A549 (cell line): ENCODE results near the gene NDRG2. TPM values are rescaled to one million over a fixed set of nuclear protein-coding genes. Genes with fewer than 3 reads are reported as not detected.

Experiments
- ATAC-seq, 2 experiments: fragments of 200-7000 bp in 1 of 2; fragments of >200 bp in 1 of 2; cut with Nextera tagmentation in 1 of 2; cut with Tn5 transposase in 1 of 2; 3 replicates each; pipeline versions ENCODE4 v1.8.0 to v1.9.1; 2018 to 2020; ENCODE audit warnings: mild to moderate bottlenecking in 1 of 2, moderate library complexity in 1 of 2
- CTCF ChIA-PET: fragments of 300-600 bp; sonication (Branson Sonifier 250); formaldehyde crosslinking; extraction: SDS; loops from one replicate; lab custom pipeline; 2021; ENCODE audit warnings: antibody characterized with exemption, inconsistent platforms; lab: Yijun Ruan, JAX
- POLR2A ChIA-PET: fragments of 350-600 bp; formaldehyde crosslinking; extraction: SDS; loops from one replicate; lab custom pipeline; 2021; ENCODE audit warnings: antibody characterized with exemption, inconsistent platforms; lab: Yijun Ruan, JAX
- DNase-seq, 2 experiments: peaks; one replicate each; pipeline versions ENCODE4 v3.0.0 to v3.0.0-alpha.2; 2011 to 2016; ENCODE audit warnings: low read depth in 1 of 2, low spot score in 1 of 2
- FAIRE-seq: peaks from 2 replicates; lab custom pipeline; 2011; peaks lifted over from hg19 to GRCh38; lab: Jason Lieb, UNC
- H3K27ac ChIP-seq, 2 experiments: fragments of >200 bp; sonication (Bioruptor Twin); formaldehyde crosslinking; 3 replicates each; pipeline ENCODE4 v1.5.1; 2016 to 2017
- H3K4me1 ChIP-seq: fragments of >200 bp; sonication (Bioruptor Twin); formaldehyde crosslinking; 3 replicates; pipeline ENCODE4 v1.6.1; 2016
- H3K4me2 ChIP-seq: fragments of >200 bp; sonication (Bioruptor Twin); formaldehyde crosslinking; 3 replicates; pipeline ENCODE4 v1.6.1; 2016
- H3K4me3 ChIP-seq: fragments of >200 bp; sonication (Bioruptor Twin); formaldehyde crosslinking; 3 replicates; pipeline ENCODE4 v1.5.1; 2016
- H3K9me3 ChIP-seq: fragments of >200 bp; sonication (Bioruptor Twin); formaldehyde crosslinking; 3 replicates; pipeline ENCODE4 v1.6.1; 2016
- BCL3 ChIP-seq: fragments of >200 bp; sonication (Bioruptor Twin); formaldehyde crosslinking; IDR thresholded peaks from 3 replicates; pipeline ENCODE4 v1.6.1; 2016
- EP300 ChIP-seq, 2 experiments: fragments of >200 bp; sonication (Bioruptor Twin); formaldehyde crosslinking; IDR thresholded peaks; 2 replicates in 1 of 2; 3 replicates in 1 of 2; pipeline ENCODE4 v1.6.1; 2016 to 2017
- HEYL ChIP-seq: fragments of 250-450 bp; sonication (Bioruptor Pico); IDR thresholded peaks from 2 replicates; pipeline ENCODE4 v1.8.0; 2021; ENCODE audit warnings: mild to moderate bottlenecking, moderate library complexity
- JUN ChIP-seq, 2 experiments: fragments of >200 bp; sonication (Bioruptor Twin); formaldehyde crosslinking; IDR thresholded peaks; 2 replicates in 1 of 2; 3 replicates in 1 of 2; pipeline ENCODE4 v1.6.1; 2016 to 2017
- MAX ChIP-seq: IDR thresholded peaks from 2 replicates; pipeline ENCODE4 v1.6.1; 2012
- PHF8 ChIP-seq: fragments of 200-600 bp; sonication (generic); IDR thresholded peaks from 2 replicates; pipeline ENCODE4 v1.6.1; 2016; ENCODE audit warnings: low read depth, mild to moderate bottlenecking, antibody characterized with exemption, moderate library complexity, borderline replicate concordance
- ZFP36 ChIP-seq: fragments of 450-650 bp; IDR thresholded peaks from 2 replicates; pipeline ENCODE4 v1.6.1; 2014; ENCODE audit warnings: borderline replicate concordance; ENCODE audit not compliant: partially characterized antibody
- WGBS: methylation state at CpG from one replicate; pipeline ENCODE4 v1.1.6; 2017; ENCODE audit errors: missing lambda C conversion rate; 5-methylcytosine and 5-hydroxymethylcytosine counted together
- polyA plus RNA-seq, 4 experiments: library from polyadenylated mRNA; depleted of rRNA in 3 of 4; stranded (reverse); fragments of >200 nt; fragmentation: RNase III in 1 of 4; extraction: RNeasy Plus Mini Kit Qiagen cat#74134 plus additional on column Dnase treatment in 1 of 4; gene quantifications; 2 replicates in 3 of 4; 3 replicates in 1 of 4; pipeline ENCODE4 v1.2.3, GENCODE V29; 2011 to 2017

NDRG2 gene
- polyA plus RNA-seq, 2 of the 4 experiments (the other 2 are of a cell fraction) = 4.7 to 6.8 TPM

GRCh38 chr14:21072031-21072473 lies 47.2 kb upstream of the NDRG2 start:
- Histone ChIP-seq H3K27ac (peak overlapping the region; percentile 83 to 95; a peak in 5 of 6 replicates), H3K4me1 (peaks cover 23% of the 10 kb centered on the region), H3K4me2 (peak overlapping the region; percentile 99), H3K9me3 (no peaks in the 10 kb centered on the region), H3K4me3 (peak overlapping the region; percentile 79; the same call in 2 of the 3 replicates)
- no peak for ATAC-seq
- POLR2A ChIA-PET = interaction anchor here (0.6 to 2.2 kb wide), 4 partner anchors 15 to 54 kb away, joined by 3 to 9 read pairs (median 4); no protein-coding TSS in a partner anchor
- no peak for FAIRE-seq
- no peak for TF ChIP-seq HEYL (CRISPR knock-in tag)
- WGBS = 67% methylated on average over 4 of the region's 4 CpGs
- DNase-seq = peak in 1 of 2 experiments; percentile 32
- CTCF ChIA-PET = interaction anchor here (0.6 to 15.5 kb wide), 9 partner anchors 10 to 441 kb away, joined by 3 to 369 read pairs (median 10); partner anchors contain the start of genes TMEM253 and ZNF219

GRCh38 chr14:21071225-21072030 lies 46.6 kb upstream of the NDRG2 start:
- ChIA-PET POLR2A (interaction anchor here (0.6 to 2.2 kb wide), 9 partner anchors 12 to 101 kb away, joined by 3 to 10 read pairs (median 6); no protein-coding TSS in a partner anchor), CTCF (interaction anchor here (0.5 to 15.5 kb wide), 20 partner anchors 9 to 442 kb away, joined by 3 to 369 read pairs (median 4); partner anchors contain the start of genes RNASE8, TMEM253 and ZNF219)
- Histone ChIP-seq H3K9me3 (no peaks in the 10 kb centered on the region), H3K4me3 (peak overlapping the region; percentile 79), H3K27ac (peak overlapping the region; percentile 83 to 95), H3K4me2 (peak overlapping the region; percentile 99), H3K4me1 (peaks cover 23% of the 10 kb centered on the region)
- DNase-seq (peak; percentile 37 to 58), ATAC-seq (peak; percentile 45 to 67), FAIRE-seq (no peak)
- 72% methylated on average over 8 of the region's 37 CpGs for WGBS
- TF ChIP-seq BCL3 = no peak
- 0 out of 5 replicates have a peak, but pooled peaks of 1 of the 2 experiments have one; percentile 32 for TF ChIP-seq JUN (IDR thresholded peaks at IDR 0.05)

GRCh38 chr14:21070610-21071224 lies 45.9 kb upstream of the NDRG2 start:
- peak; percentile 41 to 60 for ATAC-seq
- H3K9me3 ChIP-seq = no peaks in the 10 kb centered on the region
- H3K4me2 ChIP-seq = peak overlapping the region; percentile 99
- WGBS = 2% methylated on average over 18 of the region's 23 CpGs
- TF ChIP-seq EP300 (IDR thresholded peaks at IDR 0.05) (no peak), PHF8 (0 out of 2 replicates have a peak, but pooled peaks have one; percentile 16)
- TF ChIP-seq, all 56 proteins: peak for 1
- Histone ChIP-seq H3K27ac (peak overlapping the region; percentile 83 to 95), H3K4me3 (peak overlapping the region; percentile 79), H3K4me1 (peaks cover 23% of the 10 kb centered on the region)
- DNase-seq (peak in 1 of 2 experiments; percentile 40), FAIRE-seq (no peak)
- ChIA-PET CTCF (interaction anchor here (0.5 to 15.5 kb wide), 16 partner anchors 8 to 211 kb away, joined by 3 to 369 read pairs (median 6); partner anchors contain the start of genes TMEM253 and ZNF219), POLR2A (interaction anchor here (0.9 to 2.2 kb wide), 9 partner anchors 12 to 100 kb away, joined by 3 to 10 read pairs (median 6); no protein-coding TSS in a partner anchor)

- no peak for FAIRE-seq
- Histone ChIP-seq H3K4me3 (peak within 1 kb of the TSS; percentile 79), H3K9me3 (no peaks in the 10 kb centered on the region), H3K4me2 (peak within 1 kb of the TSS; percentile 99), H3K27ac (peak within 1 kb of the TSS; percentile 83 to 95), H3K4me1 (peaks cover 23% of the 10 kb centered on the region)
- ChIA-PET POLR2A (interaction anchor here (0.9 to 2.2 kb wide), 7 partner anchors 17 to 99 kb away, joined by 3 to 10 read pairs (median 6); no protein-coding TSS in a partner anchor), CTCF (interaction anchor here (1.0 to 15.5 kb wide), 11 partner anchors 12 to 56 kb away, joined by 3 to 369 read pairs (median 8); partner anchors contain the start of genes TMEM253 and ZNF219)
- TF ChIP-seq ZFP36 (no peak), MAX (0 out of 2 replicates have a peak, but pooled peaks have one; percentile 28), JUN (IDR thresholded peaks at IDR 0.05) (peak in 1 of 2 experiments; percentile 36; a peak in 1 of 5 replicates)
- DNase-seq = peak in 1 of 2 experiments; percentile 40
- under 1% methylated on average over 12 of the region's 63 CpGs for WGBS
- ATAC-seq = peak; percentile 53 to 57
Measured at GRCh38 chr14:21070083-21070609, 45.3 kb upstream of the NDRG2 start, which contains the start of gene ARHGEF40. Gene ARHGEF40 (plus strand): TSS chr14:21070304. CDS start chr14:21070397, 93 bp downstream.
